Glutamatergic neuron (in vitro differentiated cells): ENCODE results near the gene ZNF784. TPM values are rescaled to one million over a fixed set of nuclear protein-coding genes. Genes with fewer than 3 reads are reported as not detected.

Experiments
- DNase-seq: peaks from one replicate; pipeline ENCODE4 v3.0.0; 2022
- H3K27ac Mint-ChIP-seq: one replicate; pipeline ENCODE4 v1.8.0; 2020; ENCODE audit warnings: mild to moderate bottlenecking, mixed read lengths, inconsistent platforms; ENCODE audit not compliant: unreplicated experiment
- H3K27me3 Mint-ChIP-seq: one replicate; pipeline ENCODE4 v1.8.0; 2020; ENCODE audit warnings: mild to moderate bottlenecking, moderate library complexity, mixed read lengths, inconsistent platforms; ENCODE audit not compliant: unreplicated experiment
- H3K36me3 Mint-ChIP-seq: one replicate; pipeline ENCODE4 v1.8.0; 2020; ENCODE audit warnings: mild to moderate bottlenecking, mixed read lengths, inconsistent platforms; ENCODE audit not compliant: unreplicated experiment
- H3K4me1 Mint-ChIP-seq: one replicate; pipeline ENCODE4 v1.8.0; 2020; ENCODE audit warnings: mild to moderate bottlenecking, low read depth, mixed read lengths, inconsistent platforms; ENCODE audit not compliant: unreplicated experiment
- H3K4me3 Mint-ChIP-seq: one replicate; pipeline ENCODE4 v1.8.0; 2020; ENCODE audit warnings: mild to moderate bottlenecking, mixed read lengths, inconsistent platforms; ENCODE audit not compliant: unreplicated experiment
- H3K9me3 Mint-ChIP-seq: one replicate; pipeline ENCODE4 v1.8.0; 2020; ENCODE audit warnings: mild to moderate bottlenecking, moderate library complexity, mixed read lengths, inconsistent platforms; ENCODE audit not compliant: unreplicated experiment
- CTCF ChIP-seq: fragments of 200-600 bp; sonication (generic); IDR thresholded peaks from one replicate; pipeline ENCODE4 v1.5.0; 2021; ENCODE audit not compliant: partially characterized antibody, unreplicated experiment
- total RNA-seq: library from RNA; stranded (reverse); fragmentation: NEBNext Ultra II Directional; extraction: Animal tissue kit (Norgen Biotek cat#: 25700); gene quantifications from one replicate; pipeline ENCODE4 v1.2.1, GENCODE V29; 2021; ENCODE audit not compliant: unreplicated experiment

ZNF784 gene
- total RNA-seq, 1 donor from 2014 or later = 8.4 TPM

GRCh38 chr19:55581823-55582223 is 42.5 kb downstream of the ZNF784 start:
- H3K36me3 Mint-ChIP-seq = peaks cover 4% of the 10 kb centered on the region
- H3K27ac Mint-ChIP-seq = peak overlapping the region; percentile 72
- peak overlapping the region; percentile 76 for H3K4me3 Mint-ChIP-seq
- no peak for TF ChIP-seq CTCF
- peaks cover 18% of the 10 kb centered on the region for H3K9me3 Mint-ChIP-seq
- H3K27me3 Mint-ChIP-seq = peaks cover 11% of the 10 kb centered on the region
- no peak for DNase-seq
- H3K4me1 Mint-ChIP-seq = peaks cover 4% of the 10 kb centered on the region

- H3K9me3 Mint-ChIP-seq = peaks cover 20% of the 10 kb centered on the region
- H3K27ac Mint-ChIP-seq = peak overlapping the region; percentile 70
- no peak for DNase-seq
Measured at GRCh38 chr19:55581145-55581822, 43.1 kb downstream of the ZNF784 start.

GRCh38 chr19:55580628-55581144 is 43.7 kb downstream of the ZNF784 start, which contains the start of gene ZNF579:
TSS of gene ZNF579 (minus strand) at chr19:55580848. CDS start at chr19:55579639, 1,209 bp downstream.
- Mint-ChIP-seq H3K4me3 (peak within 1 kb of the TSS; percentile 97), H3K27me3 (peaks cover 15% of the 10 kb centered on the region), H3K36me3 (peaks cover 4% of the 10 kb centered on the region), H3K27ac (peak within 1 kb of the TSS; percentile 92), H3K9me3 (peaks cover 20% of the 10 kb centered on the region), H3K4me1 (peaks cover 4% of the 10 kb centered on the region)
- DNase-seq = peak; percentile 95
- TF ChIP-seq CTCF = no peak

More at GRCh38 chr19:55581145-55581822, 43.1 kb downstream of the ZNF784 start:
- H3K4me1 Mint-ChIP-seq = peaks cover 4% of the 10 kb centered on the region
- H3K36me3 Mint-ChIP-seq = peaks cover 4% of the 10 kb centered on the region
- H3K4me3 Mint-ChIP-seq = peak overlapping the region; percentile 76
- H3K27me3 Mint-ChIP-seq = peaks cover 13% of the 10 kb centered on the region
- TF ChIP-seq CTCF = no peak

GRCh38 chr19:55579766-55580621 is 44.4 kb downstream of the ZNF784 start:
- Mint-ChIP-seq H3K4me3 (peak overlapping the region; percentile 97), H3K9me3 (peaks cover 15% of the 10 kb centered on the region), H3K36me3 (peaks cover 4% of the 10 kb centered on the region), H3K4me1 (no peaks in the 10 kb centered on the region), H3K27ac (peak overlapping the region; percentile 92), H3K27me3 (peaks cover 16% of the 10 kb centered on the region)
- no peak for TF ChIP-seq CTCF
- DNase-seq = peak; percentile 64
